Fibroblast of skin of right biceps (primary cell): ENCODE results near the gene ZIC2.
A peak's percentile ranks its signal among the peaks of the same experiment; 100 is the strongest.
"Not testable (repeated sequence)": the region's sequence is repeated elsewhere in the genome, so short reads cannot be mapped to it uniquely, and the experiment has no call there.

Source experiments
- DNase-seq: peaks from one replicate; pipeline ENCODE4 v3.0.0-alpha.2; 2013

The ZIC2 gene

DNA sequence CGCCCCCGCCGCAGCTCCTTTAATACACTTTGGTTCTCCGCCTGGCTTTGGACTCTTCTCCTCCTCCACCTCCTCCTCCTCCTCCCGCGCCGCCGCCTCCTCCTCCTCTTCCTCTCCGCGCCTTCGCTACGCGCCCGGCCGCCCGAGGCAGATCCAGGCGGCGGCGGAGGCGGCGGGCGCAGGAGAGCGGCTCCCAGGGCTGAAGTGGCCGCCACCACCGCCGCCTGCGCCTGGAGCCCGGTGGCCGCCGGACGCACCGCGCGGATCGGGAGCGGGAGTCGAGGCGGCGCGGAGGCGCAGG is at the start of gene ZIC2:
ZIC2 (plus strand) TSS at position 50 of the 301 bp plus-strand sequence. CDS start 281 bp downstream, outside the sequence.
- no peak for DNase-seq

DNA sequence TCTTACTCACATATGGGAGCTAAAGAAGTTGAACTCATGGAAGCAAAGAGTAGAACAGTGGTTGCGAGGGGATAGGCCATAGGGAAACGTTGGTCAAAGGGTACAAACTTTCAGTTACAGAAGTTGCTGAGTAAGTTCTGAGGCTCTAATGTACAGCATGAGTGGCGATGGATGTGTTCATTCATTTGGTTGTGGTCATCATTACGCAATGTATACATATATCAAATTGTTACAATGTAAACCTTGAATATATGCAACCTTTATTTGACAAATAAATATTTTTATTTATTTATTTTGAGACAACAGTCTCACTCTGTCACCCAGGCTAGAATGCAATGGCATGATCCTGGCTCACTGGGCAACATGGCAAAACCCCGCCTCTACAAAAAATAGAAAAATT is 48.7 kb upstream of the ZIC2 start:
- no peak for DNase-seq

DNA sequence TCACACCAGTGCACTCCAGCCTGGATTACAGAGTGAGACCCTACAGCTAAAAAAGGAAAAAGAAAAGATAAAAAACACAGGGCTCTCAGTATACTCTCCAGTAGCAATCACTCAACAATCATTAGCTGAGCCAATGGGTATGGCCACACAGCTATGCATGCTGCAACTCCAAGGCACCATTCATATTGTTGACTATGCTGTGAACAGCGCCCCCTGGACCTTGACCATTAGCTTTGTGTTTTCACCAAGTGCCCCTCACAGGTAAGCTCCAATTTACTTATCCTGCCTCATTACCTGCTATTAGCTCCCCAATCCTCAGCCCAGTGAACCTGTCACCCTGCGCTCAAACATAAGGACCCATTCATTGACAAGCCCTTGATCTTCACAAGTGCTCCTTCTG is 45.8 kb upstream of the ZIC2 start:
- no peak for DNase-seq

DNA sequence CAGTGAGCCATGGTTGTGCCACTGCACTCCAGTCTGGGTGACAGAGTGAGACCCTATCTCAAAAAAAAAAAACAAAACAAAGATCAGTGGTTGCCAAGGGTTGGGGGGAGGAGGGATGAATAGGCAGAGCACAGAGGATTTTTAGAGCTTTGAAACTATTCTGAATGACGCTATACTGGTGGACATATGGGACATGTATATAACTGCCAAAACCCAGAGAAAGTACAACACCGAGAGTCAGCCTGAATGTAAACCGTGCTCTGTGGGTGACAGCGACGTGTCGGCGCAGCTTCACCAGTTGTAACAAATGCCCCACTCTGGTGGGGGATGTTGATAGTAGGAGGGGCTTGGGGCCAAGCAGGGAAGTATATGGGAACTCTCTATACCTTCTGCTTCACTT is 42.9 kb upstream of the ZIC2 start:
- no peak for DNase-seq

DNA sequence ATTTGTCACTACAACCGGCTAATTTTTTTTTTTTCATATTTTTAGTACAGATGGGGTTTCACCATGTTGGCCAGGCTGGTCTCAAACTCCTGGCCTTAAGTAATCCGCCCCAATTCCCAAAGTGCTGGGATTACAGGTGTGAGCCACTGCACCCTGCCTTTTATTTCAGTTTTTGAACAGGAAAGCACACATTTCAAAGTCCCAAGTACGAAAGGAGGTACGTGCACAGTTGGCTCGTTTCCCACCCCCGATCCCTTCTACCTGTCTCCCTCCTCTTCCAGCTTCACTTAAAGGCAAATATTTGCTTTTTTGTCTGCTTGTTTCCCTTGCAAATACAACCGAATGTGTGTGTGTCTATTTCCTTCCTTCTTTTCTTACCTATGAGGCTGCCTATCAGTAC is 40.5 kb upstream of the ZIC2 start:
- no peak for DNase-seq

DNA sequence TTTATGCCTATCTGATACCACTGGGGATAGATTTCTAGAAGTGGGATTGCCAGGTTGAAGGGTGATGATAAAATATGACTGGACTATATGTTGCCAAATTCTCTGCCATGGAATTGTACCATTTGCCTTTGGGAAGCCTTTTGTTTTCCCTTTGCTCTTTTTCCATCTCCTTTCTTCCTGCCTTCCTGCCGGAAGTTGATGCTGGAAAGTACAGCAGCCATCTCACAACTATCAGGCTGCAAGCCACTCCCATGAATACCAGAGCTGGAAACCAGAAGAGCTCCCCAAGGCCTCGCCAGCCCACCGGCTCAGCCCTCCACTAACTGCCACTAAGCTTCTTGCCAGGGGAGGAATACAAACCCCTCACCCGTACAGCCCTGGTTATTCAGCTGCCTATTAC is 39.7 kb upstream of the ZIC2 start:
- no peak for DNase-seq

DNA sequence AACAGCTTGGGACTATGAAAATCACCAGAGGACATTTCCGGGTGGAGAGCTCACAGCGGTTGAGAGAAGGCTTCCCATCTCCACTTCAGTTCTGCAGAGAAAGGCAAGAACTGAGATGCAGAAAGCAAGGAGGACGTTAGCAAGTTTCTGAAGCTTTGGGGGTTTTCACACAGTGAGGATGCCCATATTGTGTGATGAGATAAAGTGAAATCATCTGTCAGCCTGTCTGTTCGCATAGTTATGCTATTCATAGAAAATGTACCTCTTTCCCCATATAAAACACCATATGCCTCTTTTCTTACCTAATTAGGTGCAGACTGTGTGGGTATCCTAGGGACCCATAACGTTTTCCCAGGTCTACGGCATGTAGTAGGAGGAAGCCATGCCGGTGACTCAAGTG is 37.5 kb upstream of the ZIC2 start:
- no peak for DNase-seq

DNA sequence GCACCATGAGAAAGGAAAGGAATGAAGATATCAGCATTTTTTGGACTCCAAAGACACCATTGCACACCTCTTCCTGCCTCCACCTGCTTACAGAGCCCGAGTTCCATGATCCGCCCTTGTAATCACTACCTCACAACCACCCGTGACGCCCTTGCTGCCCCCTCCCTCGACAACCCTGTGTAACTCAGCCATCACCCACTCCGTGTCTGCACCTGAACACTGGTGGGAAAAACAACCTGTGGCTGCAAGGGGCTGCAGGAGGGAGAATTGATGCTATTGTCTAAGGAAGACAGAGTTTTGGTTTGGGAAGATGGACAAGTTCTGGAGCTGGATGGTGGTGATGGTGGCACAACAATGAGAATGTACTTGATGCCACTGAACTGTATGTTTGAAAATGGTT is 37.0 kb upstream of the ZIC2 start:
- no peak for DNase-seq

DNA sequence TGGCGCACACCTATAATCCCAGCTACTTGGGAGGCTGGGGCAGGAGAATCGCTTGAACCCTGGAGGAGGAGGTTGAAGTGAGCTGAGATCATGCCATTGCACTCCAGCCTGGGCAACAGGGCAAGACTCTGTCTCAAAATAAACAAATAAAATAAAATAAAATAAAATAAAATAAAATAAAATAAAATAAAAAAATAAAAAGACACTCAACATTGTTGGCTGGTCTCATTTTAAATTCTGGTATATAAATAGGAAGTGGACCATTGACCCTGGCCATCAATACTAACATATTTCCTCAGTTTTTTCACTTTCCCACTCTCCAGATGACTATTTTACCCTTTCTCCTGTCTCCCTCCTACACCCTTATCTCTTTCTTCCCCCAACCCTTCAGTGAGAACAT is 36.1 kb upstream of the ZIC2 start:
- DNase-seq: not testable (repeated sequence)

DNA sequence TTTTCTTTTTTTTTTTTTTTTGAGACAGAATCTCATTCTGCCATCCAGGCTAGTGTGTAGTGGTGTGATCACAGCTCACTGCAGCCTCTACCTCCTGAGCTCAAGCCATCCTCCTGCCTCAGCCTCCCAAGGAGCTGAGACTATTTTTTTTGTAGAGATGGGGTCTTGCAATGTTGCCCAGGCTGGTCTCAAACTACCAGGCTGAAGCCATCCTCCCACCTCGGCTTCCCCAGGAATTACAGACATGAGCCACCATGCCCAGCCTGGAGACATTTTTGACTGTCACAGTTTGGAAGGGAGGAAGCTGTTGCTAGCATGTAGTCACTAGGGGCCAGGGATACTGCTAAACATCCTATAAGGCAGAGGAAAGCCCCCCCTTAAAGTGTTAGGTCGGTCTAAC is 33.9 kb upstream of the ZIC2 start:
- DNase-seq: no peak

DNA sequence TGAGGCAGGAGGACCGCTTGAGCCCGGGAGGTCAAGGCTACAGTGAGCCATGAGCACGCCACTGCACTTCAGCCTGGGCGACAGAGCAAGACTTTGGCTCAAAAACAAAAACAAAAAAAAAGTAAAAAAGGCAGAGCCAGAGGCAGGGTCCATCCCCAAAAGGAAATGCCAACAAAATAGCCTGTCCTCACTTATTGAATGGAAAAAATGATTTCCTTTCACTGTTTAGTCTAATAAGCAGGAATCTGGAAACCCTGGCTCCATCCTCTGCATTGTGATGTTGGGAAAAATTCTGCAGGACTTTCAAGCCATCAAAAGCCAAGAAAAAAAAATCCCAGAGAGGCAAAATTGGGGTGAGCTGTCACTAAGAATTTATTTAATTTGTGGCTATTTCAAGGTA is 33.2 kb upstream of the ZIC2 start:
- no peak for DNase-seq

DNA sequence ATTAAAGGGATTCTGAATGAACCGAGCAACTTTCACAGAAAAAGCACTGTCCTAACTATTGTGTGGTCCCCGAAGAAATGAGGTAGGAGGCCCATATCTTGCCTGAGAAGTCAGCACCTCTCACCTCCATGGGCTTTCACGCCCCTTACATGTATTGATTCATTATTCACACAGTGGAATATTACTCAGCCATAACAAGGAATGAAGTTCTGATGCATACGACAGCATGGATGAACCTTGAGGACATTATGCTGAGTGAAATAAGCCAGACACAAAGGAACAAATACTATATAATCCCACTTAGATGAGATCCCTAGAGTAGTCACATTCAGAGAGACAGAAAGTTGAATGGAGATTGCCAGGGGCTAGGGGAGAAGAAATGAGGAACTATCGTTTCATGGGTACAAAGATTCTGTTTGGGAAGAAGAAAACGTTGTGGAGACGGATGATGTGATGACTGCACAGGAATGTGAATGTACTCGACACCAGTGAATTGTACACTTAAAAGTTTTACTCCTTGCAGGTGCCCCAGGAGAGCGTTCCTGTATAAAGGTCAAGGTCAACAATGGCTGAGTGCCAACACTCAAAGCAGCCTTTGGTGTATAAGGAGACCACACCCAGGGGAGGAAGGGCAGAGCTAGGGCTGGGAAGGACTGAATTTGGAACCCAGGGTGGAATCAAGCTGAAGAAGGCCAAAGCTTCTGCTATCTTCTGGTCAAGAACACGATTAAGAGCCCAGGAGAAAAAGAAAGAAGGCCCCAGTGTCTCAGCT is 32.5 kb upstream of the ZIC2 start:
- no peak for DNase-seq

DNA sequence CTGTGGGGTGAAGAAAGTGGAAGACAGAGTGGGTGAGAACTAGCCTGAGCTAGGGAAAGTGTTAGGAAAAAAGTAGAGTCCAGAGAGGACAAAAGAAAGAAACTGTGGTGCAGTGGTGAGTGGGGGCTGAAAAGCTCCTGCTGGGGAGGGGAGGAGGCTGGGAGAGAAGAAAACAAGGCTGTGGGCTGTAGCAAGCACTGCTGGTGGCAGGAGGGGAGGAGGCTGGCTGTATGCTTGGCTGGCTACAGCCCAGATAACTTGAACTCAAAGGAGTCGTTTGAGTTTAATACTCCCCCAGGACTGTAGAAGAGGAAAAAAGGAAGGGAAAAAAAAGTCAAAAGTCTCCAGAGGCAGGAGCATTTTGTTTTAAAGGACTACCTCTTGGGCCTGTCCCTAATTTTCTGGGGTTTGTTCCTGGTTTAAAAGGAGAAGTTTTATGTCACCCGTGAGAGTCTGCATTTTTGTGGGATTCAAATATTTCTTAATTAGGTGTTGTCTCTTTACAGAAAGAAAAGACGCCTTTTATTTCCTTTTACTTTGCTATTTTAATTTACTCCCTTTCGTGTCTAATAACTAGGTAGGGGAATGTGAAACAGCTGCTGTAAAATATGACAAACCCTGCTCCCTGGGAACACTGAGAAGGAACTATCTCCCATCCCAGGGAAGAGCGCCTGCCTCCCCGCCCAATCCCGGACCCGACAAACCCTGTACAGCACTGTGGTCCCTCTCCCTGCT is 31.7 kb upstream of the ZIC2 start:
- DNase-seq: no peak

DNA sequence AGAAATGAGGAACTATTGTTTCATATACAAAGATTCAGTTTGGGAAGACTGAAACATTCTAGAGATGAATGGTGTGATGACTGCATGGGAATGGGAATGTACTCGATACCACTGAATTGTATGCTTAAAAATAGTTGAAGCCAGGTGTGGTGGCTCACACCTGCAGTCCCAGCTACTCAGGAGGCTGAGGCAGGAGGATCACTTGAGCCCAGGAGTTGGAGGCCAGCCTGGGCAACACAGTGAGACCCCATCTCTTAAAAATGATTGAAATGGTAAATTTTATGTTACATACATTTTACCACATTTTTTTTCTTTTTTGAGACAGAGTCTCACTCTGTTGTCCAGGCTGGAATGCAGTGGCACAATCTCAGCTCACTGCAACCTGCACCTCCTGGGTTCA is 29.9 kb upstream of the ZIC2 start:
- DNase-seq: not testable (repeated sequence)

DNA sequence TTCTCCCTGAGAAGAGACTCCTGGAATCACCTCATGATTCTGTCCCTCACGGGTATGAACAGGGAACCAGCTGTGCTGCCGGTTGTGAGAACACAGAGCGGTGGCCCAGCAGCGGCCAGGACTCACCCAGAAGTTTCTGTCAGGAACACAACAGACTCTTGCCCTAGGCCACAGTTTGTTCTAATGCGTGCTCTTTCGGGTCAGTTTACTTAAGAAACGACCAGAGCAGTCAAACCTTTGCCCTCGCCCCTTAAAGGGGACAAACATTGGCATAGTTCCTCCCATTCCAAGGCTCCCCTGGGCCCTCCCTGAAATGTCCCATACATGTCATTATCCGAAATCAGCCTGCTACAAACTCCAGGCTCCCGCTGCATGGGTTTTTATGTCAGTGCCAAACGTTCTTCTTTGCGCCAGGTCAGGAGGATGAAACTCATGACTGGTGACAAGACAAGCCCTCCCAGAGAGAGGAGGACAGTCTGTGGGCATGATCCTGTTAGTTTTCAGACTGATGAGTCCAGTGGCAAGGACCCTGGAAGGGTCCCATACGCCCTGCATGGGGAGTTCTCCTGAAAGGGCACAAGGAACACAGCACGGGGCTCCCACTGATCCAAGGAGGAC is 28.3 kb upstream of the ZIC2 start:
- DNase-seq: no peak

DNA sequence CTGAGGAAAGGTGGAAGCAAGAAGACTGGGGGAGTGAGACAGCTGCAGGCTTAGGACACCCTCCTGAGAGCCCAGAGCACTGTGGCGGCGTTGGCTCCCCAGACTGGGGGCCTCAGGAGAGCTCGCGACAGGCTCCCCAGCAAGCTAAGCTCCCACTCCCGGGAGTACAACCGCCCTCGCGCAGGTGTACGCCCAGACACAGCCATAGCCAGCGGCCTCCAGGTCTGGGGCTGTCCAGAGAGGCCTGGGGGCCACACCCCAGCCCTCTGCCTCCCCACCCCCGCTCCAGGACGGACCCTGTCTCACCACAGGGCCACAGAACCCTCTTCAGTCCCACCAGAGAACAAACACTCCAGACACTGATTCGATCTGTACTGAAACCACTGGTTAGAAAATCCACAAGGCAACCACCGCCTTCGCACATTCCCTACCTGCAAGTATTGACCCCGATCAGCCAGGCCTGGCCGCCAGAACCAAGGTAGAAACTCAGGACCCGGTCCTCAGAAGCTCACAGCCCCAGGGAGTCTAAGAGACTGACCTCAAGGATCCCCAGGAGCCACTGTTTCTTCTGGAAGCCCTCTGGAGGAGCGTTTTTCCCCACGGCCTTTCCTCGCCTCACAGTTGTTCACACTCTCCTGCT is 26.4 kb upstream of the ZIC2 start:
- DNase-seq: no peak

DNA sequence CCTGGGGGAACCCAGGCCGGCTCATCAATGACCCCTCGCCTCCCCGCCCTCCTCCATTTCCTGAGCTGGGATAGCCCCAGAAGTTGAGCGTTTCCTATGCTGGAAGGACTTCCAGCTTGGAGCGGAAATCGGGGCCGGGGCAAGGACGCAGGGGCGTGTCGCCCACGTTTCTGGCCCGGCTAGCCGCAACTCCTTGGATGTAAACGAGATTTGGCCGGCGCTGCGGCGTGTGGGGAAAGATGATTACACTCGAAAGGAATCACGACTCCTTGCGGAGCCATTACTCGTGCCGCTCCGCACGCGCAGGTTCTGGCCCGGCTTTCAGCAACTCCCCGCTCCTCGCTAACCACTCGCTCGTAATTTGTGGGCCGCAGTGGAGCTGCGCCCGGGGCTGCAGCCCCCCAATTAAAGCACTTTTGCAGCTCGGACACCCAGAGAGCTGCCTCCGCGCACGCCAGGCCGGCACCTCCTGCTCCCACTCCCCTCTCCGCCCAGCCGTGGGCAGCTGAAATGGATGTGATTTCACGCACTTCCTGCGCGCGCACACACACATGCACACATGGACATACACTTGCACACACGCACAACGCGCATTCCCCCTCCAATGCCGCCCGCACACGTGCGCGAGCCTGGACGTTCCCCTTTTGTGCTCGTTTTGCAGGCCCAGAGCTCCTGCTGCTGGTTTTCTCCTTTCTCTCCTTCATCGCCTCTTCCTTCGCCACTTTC is 25.7 kb upstream of the ZIC2 start:
- peak; percentile 51 for DNase-seq

DNA sequence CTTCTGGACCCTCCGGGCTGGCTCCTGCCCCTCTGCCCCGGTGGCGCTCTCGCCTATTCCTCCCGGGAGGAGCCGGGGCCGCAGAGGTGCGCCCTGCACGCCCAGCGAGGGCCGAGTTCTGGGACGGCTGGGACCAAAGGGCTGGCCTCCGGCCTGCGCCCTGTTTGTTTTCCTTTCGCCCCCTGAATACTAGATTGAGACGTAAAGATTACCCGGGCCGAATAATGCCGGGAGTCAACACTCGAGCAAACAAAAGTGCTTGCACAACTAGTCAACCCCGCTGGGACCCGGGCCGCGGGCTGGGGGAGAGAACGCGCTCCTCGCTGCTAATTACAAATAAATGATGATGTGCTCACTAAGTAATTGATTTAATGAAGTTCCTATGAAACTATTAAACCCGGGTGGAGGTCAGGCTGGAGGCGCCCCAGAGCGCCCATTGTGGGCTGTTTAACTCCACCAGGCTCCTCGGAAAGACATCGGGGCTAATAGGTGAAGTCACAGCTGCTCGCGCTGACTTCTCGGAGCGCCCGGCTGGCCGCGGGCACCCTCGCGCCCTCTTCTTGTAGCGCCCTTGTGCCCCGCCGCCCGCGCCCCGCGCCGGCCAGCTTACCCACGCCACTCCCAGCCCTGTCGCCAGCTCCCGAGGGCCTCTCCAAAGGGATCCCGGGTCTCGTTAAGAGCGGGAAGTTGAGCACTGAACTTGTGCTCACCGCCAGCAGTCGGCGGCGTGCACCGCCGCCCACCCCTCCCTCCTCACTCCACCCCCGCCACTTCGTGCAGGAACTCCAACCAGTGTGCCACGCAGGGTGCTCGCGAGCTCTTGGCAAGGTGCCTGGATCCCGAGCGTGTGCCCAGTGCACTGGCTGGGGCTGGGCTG is 24.9 kb upstream of the ZIC2 start:
- DNase-seq: no peak

DNA sequence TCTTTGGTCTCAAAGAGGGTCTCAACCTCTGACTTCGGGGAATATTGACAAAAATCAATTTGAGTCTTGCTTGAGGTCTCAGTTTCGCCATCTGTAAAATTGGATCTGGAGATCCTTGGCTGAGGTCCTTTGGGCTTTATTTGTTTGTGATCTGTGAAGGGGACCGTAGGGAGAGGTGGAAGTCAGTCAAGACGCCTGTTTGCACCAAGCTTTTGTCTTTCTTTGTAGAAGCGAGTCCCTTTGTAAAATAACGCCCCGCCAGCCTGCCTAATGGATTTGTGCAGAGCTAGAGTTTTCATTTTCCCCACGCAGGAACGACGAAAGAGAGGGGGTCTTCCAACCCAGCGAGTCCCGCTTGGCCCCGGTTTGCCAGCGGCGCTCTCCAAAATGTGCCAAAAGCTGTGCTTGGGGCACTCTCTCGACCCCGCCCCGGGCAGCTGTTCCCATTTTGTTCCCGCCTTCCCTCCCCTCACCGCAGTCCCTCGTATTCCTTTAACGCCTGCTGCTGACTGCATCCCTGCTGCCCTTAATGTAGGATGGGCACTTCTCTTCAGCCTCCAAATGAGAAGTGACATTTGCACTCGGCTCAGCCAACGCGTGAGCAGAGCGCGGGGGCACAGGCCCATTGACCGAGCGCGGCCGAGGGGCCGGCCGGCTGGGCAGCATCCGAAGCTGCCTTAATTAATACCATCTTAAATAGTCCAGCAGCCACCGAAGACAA is 23.0 kb upstream of the ZIC2 start:
- no peak for DNase-seq

DNA sequence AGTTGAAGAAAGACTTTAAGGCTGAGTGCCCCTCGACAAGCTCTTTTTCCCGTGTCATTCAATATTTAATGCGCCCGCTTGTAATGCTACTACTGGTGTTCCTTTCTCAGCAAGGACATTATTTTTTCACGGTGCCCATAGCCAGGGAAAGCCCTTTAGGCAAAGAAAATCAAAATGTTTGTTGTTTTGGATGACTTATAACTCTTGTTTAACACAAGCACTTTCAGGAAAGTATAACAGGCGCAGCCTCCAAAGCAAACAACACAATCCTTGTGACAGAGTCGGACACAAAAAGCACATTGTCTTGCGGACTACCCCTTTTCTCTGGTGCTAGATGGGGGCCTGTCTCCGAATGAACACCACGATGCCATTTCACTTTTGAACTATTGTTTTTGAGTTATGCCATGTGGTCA is 22.5 kb upstream of the ZIC2 start:
- no peak for DNase-seq

DNA sequence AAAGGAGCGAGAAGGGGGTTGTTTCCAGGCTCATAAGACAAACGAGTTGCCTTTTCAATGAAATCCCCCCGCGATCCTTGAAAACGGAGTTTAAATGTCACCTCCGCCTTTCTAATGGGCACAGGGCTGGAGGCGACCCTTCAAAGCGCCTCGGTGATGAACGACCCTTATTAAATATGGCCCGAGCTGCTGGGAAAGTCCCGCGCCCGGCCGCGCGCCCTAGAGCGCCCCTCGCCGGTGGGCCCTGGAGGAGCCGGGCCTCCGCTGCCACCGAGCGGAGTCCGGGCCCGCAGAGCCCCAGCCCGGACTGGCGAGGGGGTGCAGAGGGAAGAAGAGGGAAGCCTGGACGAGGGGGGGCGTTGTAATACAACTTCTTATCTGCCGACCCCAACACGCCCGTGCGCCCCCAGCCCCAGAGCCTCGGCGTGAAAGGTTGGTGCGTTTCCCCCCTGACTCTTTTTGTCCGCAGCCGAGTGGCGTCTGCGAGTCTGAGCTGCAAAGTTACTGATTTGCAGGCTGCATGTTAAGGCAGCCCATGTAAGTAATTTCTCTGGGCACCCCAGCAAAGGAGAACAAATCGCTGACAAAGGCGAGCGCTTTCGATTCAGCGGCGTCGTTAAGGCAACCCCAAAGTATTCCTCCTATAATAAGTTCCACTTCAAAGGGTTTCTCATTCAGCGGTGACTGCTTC is 21.9 kb upstream of the ZIC2 start:
- DNase-seq: no peak
